GM23248 (cell line): ENCODE results near the gene ADAMTSL2.

Experiments used
- EZH2 ChIP-seq: fragments of 200-600 bp; sonication (generic); IDR thresholded peaks from 2 replicates; pipeline ENCODE4 v1.6.1; 2018; ENCODE audit warnings: antibody characterized with exemption, mild to moderate bottlenecking; ENCODE audit not compliant: insufficient read depth, poor library complexity, severe bottlenecking
- EZH2phosphoT487 ChIP-seq: fragments of 200-600 bp; sonication (generic); IDR thresholded peaks from 2 replicates; pipeline ENCODE4 v1.6.1; 2018; ENCODE audit warnings: antibody characterized with exemption, moderate library complexity, mild to moderate bottlenecking, low read depth; ENCODE audit not compliant: insufficient read depth

- no peak for TF ChIP-seq EZH2
- TF ChIP-seq EZH2phosphoT487 = no peak
Observed at GRCh38 chr9:133547116-133547515, 12.6 kb downstream of the ADAMTSL2 start.
